ENCODE data around the gene RIPK3.

DNA sequence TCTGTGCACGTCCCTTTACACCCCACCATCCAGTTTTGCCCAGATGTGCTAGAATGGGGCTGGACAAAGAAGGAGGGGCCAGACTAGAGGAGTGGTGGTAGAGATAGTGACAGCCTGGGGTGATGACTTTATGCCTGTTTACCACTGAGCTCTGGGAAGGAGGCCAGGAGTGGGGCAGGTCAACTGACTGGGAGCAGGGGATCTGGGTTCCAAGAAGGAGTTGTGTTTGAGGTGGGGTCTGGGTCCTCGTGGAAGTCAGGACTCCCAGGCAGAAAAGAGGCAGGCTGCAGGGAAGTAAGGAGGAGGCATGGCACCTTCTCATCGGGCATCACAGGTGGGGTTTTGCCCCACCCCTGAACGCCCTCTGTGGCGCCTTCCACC is 29.5 kb downstream of the RIPK3 start:
- TF ChIP-seq POLR2AphosphoS5 (IDR thresholded peaks at IDR 0.05; ENCODE audit: low read depth, low read length), result no peak
- TF ChIP-seq, protein P1, sequence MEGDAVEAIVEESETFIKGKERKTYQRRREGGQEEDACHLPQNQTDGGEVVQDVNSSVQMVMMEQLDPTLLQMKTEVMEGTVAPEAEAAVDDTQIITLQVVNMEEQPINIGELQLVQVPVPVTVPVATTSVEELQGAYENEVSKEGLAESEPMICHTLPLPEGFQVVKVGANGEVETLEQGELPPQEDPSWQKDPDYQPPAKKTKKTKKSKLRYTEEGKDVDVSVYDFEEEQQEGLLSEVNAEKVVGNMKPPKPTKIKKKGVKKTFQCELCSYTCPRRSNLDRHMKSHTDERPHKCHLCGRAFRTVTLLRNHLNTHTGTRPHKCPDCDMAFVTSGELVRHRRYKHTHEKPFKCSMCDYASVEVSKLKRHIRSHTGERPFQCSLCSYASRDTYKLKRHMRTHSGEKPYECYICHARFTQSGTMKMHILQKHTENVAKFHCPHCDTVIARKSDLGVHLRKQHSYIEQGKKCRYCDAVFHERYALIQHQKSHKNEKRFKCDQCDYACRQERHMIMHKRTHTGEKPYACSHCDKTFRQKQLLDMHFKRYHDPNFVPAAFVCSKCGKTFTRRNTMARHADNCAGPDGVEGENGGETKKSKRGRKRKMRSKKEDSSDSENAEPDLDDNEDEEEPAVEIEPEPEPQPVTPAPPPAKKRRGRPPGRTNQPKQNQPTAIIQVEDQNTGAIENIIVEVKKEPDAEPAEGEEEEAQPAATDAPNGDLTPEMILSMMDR (IDR thresholded peaks at IDR 0.05; ENCODE audit: control extremely low read depth in 1 of 3, insufficient read depth in 1 of 3, low read depth in 1 of 3, low read length in 3 of 3), result no peak
- TF ChIP-seq RAD21 (IDR thresholded peaks at IDR 0.05 in 1 of 2, conservative IDR thresholded peaks at IDR 0.05 in 1 of 2; ENCODE audit: low read depth in 2 of 2, low read length in 2 of 2), result no peak
